ENCODE measurements around the gene TRIO. TPM values are rescaled to one million over a fixed set of nuclear protein-coding genes. Genes with fewer than 3 reads are reported as not detected.

Gene TRIO
- total RNA-seq, 1 donor = 410 TPM

DNA sequence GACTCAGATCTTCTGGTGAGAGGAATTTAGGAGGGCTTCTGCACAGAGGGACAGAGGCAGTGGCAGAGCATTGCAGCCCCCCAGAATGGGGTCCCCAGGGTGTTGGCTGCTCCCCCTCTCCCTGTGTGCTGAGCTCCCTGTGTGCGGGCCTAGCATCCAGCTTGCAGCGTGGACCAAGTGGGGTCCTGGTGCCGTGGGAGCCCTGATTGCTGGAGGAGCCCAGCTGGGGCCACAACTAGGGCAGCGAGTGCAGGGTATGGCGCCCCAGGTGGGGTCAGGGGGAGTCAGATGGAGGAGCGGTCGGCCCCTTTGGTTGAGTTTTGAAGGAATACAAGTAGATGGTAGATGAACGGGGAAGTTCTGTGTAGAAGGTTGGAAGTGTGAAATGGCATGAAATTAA is 66.7 kb downstream of the TRIO start:
- TF ChIP-seq, protein P1, sequence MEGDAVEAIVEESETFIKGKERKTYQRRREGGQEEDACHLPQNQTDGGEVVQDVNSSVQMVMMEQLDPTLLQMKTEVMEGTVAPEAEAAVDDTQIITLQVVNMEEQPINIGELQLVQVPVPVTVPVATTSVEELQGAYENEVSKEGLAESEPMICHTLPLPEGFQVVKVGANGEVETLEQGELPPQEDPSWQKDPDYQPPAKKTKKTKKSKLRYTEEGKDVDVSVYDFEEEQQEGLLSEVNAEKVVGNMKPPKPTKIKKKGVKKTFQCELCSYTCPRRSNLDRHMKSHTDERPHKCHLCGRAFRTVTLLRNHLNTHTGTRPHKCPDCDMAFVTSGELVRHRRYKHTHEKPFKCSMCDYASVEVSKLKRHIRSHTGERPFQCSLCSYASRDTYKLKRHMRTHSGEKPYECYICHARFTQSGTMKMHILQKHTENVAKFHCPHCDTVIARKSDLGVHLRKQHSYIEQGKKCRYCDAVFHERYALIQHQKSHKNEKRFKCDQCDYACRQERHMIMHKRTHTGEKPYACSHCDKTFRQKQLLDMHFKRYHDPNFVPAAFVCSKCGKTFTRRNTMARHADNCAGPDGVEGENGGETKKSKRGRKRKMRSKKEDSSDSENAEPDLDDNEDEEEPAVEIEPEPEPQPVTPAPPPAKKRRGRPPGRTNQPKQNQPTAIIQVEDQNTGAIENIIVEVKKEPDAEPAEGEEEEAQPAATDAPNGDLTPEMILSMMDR (IDR thresholded peaks at IDR 0.05; ENCODE audit: insufficient read depth, low read depth, low read length) = no peak
- H3K4me3 ChIP-seq (ENCODE audit: low read depth, low read length) = no peak overlapping the region
- no peak for DNase-seq (ENCODE audit: low read depth)

DNA sequence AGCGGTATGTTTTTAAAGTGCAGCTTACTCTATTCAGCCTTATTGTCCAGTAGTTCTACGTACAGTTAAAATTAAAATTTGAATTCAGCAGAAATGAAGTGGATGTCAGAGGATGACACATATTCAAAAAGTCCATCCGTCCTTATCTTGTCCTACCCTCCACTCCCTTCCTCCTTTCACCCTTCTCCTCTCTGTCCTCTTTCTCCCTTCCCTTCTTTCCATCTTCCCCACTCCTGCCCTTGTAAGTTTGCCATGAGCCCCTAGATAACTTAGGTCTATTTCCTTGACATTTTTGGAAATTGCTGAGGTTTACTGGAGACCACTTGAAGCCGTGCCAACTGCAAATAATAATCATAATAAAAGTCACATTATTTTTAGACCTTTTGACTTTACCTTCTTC is 67.6 kb downstream of the TRIO start:
- TF ChIP-seq, protein P1 (IDR thresholded peaks at IDR 0.05; ENCODE audit: insufficient read depth, low read depth, low read length) = no peak
- no peak for DNase-seq (ENCODE audit: low read depth)
- no peak overlapping the region for H3K4me3 ChIP-seq (ENCODE audit: low read depth, low read length)

DNA sequence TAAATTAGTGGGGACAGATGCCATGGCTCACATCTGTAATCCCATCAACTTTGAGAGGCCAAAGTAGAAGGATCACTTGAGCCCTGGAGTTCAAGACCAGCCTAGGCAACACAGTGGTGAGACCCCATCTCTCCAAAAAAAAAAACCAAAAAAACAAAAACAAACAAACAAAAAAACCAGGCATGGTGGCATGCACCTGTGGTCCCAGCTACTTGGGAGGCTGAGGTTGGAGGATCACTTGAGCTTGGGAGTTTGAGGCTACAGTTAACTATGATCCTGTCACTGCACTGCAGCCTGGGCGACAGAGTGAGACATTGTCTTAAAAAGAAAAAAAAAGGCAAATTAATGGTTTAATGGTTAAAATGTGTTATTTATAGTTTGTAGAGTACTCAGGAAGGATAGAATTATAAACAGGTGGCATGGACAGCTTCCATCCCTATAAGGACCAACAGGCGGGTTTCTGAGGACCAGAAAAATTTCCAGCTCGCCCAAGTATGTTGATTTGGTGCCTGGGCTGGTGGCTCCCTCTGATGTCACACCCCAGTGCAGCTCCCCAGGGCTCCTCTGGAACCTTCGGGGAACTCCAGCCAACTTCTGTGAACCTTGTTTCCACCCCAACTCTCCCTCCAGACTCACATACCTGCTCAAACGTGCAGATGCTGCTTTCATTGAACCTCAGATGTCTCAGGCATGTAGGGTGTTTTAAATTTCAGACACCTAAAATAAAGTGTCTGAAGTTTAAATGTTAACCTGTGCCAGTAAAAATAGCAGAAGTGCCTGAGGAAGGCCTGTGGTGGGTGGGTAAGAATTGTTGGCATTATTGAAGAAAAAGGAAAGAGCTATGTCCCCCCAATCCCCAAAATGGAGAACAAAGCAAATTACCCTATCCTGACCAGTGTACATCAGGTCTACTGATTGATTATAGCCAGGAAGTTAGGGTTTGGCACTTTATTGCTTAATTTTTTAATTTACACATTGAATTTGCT is 69.0 kb downstream of the TRIO start:
- DNase-seq (ENCODE audit: low read depth) = no peak
- no peak overlapping the region for H3K4me3 ChIP-seq (ENCODE audit: low read depth, low read length)
- TF ChIP-seq, protein P1 (IDR thresholded peaks at IDR 0.05; ENCODE audit: insufficient read depth, low read depth, low read length) = no peak

DNA sequence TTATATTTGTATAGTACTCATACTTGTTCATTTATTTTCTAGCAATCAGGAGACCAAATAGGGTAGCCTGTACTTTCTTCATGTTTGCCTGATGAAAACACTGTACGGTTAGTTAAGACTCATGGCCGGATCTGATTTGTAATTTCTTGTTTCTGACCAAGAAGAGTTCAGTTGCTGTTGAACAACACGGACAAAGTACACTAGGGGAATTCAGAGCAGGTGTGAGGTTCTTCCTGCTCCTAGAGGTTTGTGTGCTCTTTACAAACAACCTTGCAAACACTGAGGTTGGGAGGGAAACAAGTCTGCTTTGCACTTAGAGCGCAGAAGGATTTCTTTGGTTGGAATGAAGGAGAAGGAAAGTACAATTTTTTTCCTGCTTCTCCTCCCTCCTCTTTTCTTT is 69.7 kb downstream of the TRIO start:
- no peak for DNase-seq (ENCODE audit: low read depth)
- TF ChIP-seq, protein P1 (IDR thresholded peaks at IDR 0.05; ENCODE audit: insufficient read depth, low read depth, low read length) = no peak

DNA sequence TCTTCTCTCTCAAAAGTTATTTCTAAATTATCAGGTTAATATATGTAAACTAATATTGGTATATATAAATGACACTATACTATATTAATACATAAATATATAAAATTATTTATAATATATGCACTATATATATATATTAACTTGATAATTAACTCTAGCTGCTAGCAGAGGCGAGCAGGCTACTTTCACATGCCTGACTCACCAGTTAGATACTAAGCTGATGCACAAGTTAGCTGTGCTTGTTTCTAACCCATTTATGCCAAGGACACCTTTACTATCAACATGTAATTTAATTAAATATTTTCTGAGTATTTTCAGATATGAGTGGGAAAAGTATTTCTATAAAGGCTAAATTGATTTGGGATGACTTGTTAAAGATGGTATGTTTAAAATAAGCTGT is 70.1 kb downstream of the TRIO start:
- no peak overlapping the region for H3K4me3 ChIP-seq (ENCODE audit: low read depth, low read length)
- DNase-seq (ENCODE audit: low read depth) = no peak
- TF ChIP-seq, protein P1 (IDR thresholded peaks at IDR 0.05; ENCODE audit: insufficient read depth, low read depth, low read length) = no peak

More for the DNA sequence above, 69.7 kb downstream of the TRIO start:
- no peak overlapping the region for H3K4me3 ChIP-seq (ENCODE audit: low read depth, low read length)

DNA sequence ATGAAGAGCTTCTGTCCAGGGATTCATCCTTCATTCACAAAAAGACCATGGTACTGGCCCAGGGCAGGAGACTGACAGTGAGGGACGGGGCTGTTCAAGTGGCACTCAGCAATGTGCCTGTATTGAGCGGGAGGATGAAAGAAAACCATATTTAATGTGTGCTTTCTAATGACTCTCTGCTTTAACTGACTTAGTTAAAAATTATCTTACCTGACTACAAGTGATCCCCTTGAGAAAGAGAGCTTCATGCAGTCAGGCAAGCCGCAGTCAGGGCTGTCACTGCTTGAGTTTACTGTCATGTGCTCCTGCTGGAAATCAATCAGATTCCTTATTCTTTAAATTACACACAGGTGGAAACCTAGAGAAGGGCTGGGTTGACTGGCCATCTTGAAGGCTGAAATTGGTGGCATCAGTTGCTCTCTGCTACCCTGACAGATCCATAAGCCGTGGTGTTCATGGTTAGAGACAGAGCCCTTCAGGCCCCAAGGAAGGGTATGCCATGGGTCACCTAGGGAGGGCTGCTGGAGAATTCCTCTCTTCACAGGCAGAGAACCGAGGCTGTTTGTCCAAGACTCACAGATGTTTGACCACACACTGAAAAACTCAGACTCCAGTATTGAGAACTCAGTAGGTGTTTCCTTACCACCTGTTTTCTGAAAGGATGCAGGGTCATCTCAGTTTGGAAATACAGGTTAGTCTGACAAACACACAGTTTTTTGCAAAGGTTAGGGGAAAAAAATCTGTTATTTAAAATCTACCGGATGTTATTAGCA is 70.9 kb downstream of the TRIO start:
- no peak overlapping the region for H3K4me3 ChIP-seq (ENCODE audit: low read depth, low read length)
- TF ChIP-seq, protein P1 (IDR thresholded peaks at IDR 0.05; ENCODE audit: insufficient read depth, low read depth, low read length) = no peak
- no peak for DNase-seq (ENCODE audit: low read depth)
